CD14-positive monocyte (primary cell): Measurements from ENCODE around the gene MACROD2. TPM values are rescaled to one million over a fixed set of nuclear protein-coding genes. Genes with fewer than 3 reads are reported as not detected.

Source experiments
- DNase-seq, 3 donors: peaks; one replicate each; pipeline ENCODE4 v3.0.0-alpha.2; 2011 to 2022
- H2AFZ ChIP-seq: 2 replicates; pipeline ENCODE4 v1.6.0; 2012; ENCODE audit warnings: mild to moderate bottlenecking, low read depth, low read length, inconsistent platforms; ENCODE audit not compliant: insufficient read depth, poor library complexity, severe bottlenecking
- H3K27ac ChIP-seq, 2 donors: 1 replicate in 1 of 2; 2 replicates in 1 of 2; pipeline ENCODE4 v1.5.1; 2012 to 2013; ENCODE audit warnings: low read length in 2 of 2, control low read depth in 1 of 2, inconsistent platforms in 1 of 2, low read depth in 1 of 2, mild to moderate bottlenecking in 1 of 2
- H3K27me3 ChIP-seq, 2 donors: one replicate each; pipeline versions ENCODE4 v1.6.0 to v1.6.1; 2011 to 2013; ENCODE audit warnings: low read length in 2 of 2; ENCODE audit not compliant: control insufficient read depth in 2 of 2, insufficient read depth in 2 of 2
- H3K36me3 ChIP-seq, 2 donors: replicated peaks in 1 of 2; 1 replicate in 1 of 2; 2 replicates in 1 of 2; pipeline versions ENCODE4 v1.5.1 to v1.6.1; 2012 to 2013; ENCODE audit warnings: low read length in 2 of 2, control low read depth in 1 of 2, inconsistent platforms in 1 of 2, mild to moderate bottlenecking in 1 of 2; ENCODE audit not compliant: insufficient read depth in 2 of 2, control insufficient read depth in 1 of 2
- H3K4me1 ChIP-seq, 2 donors: 1 replicate in 1 of 2; 2 replicates in 1 of 2; pipeline versions ENCODE4 v1.5.1 to v1.6.1; 2012 to 2013; ENCODE audit warnings: low read length in 2 of 2, control low read depth in 1 of 2, inconsistent platforms in 1 of 2, mild to moderate bottlenecking in 1 of 2, moderate library complexity in 1 of 2; ENCODE audit not compliant: insufficient read depth in 2 of 2, control insufficient read depth in 1 of 2
- H3K4me2 ChIP-seq: replicated peaks from 2 replicates; pipeline ENCODE3; 2012; ENCODE audit warnings: low read length, moderate library complexity, mild to moderate bottlenecking; ENCODE audit not compliant: poor library complexity, severe bottlenecking; ENCODE audit errors: extremely low read depth
- H3K4me3 ChIP-seq, 3 experiments: fragments of 200-600 bp in 1 of 3; sonication (generic) in 1 of 3; replicated peaks in 1 of 3; 1 replicate in 2 of 3; 2 replicates in 1 of 3; pipeline ENCODE4 v1.5.1; 2011 to 2013; ENCODE audit warnings: low read length in 3 of 3, mild to moderate bottlenecking in 3 of 3, control low read depth in 2 of 3, low read depth in 2 of 3, inconsistent platforms in 1 of 3, moderate library complexity in 1 of 3
- H3K79me2 ChIP-seq: 2 replicates; pipeline ENCODE4 v1.6.0; 2012; ENCODE audit warnings: mild to moderate bottlenecking, control low read depth, inconsistent platforms, low read length, moderate library complexity; ENCODE audit not compliant: insufficient read depth
- H3K9ac ChIP-seq: 2 replicates; pipeline ENCODE4 v1.6.0; 2017; ENCODE audit warnings: low read length, mild to moderate bottlenecking; ENCODE audit not compliant: insufficient read depth, poor library complexity, severe bottlenecking
- H3K9me3 ChIP-seq, 2 donors: replicated peaks in 1 of 2; 1 replicate in 1 of 2; 2 replicates in 1 of 2; pipeline versions ENCODE4 v1.5.1 to v1.6.1; 2012 to 2013; ENCODE audit warnings: low read length in 2 of 2, control low read depth in 1 of 2; ENCODE audit not compliant: control insufficient read depth in 1 of 2, insufficient read depth in 1 of 2
- H4K20me1 ChIP-seq: 2 replicates; pipeline ENCODE4 v1.6.0; 2012; ENCODE audit warnings: mild to moderate bottlenecking, low read length, control low read depth, moderate library complexity; ENCODE audit not compliant: insufficient read depth
- H3K27ac Mint-ChIP-seq, 7 donors: one replicate each; pipeline ENCODE4 v1.8.0; 2020; ENCODE audit warnings: mild to moderate bottlenecking in 7 of 7, mixed read lengths in 7 of 7, moderate library complexity in 6 of 7, inconsistent platforms in 2 of 7
- H3K27me3 Mint-ChIP-seq, 3 donors: one replicate each; pipeline ENCODE4 v1.8.0; 2021 to 2022; ENCODE audit warnings: low read depth in 3 of 3, mild to moderate bottlenecking in 3 of 3, mixed read lengths in 3 of 3, moderate library complexity in 3 of 3, inconsistent platforms in 1 of 3
- H3K36me3 Mint-ChIP-seq, 2 donors: one replicate each; pipeline ENCODE4 v1.8.0; 2020; ENCODE audit warnings: mixed read lengths in 2 of 2, inconsistent platforms in 1 of 2, mild to moderate bottlenecking in 1 of 2
- H3K4me1 Mint-ChIP-seq: one replicate; pipeline ENCODE4 v1.8.0; 2020; ENCODE audit warnings: mild to moderate bottlenecking, mixed read lengths
- H3K4me3 Mint-ChIP-seq, 2 donors: one replicate each; pipeline ENCODE4 v1.8.0; 2020; ENCODE audit warnings: mild to moderate bottlenecking in 2 of 2, mixed read lengths in 2 of 2, moderate library complexity in 1 of 2
- H3K9me3 Mint-ChIP-seq, 7 donors: one replicate each; pipeline ENCODE4 v1.8.0; 2020 to 2022; ENCODE audit warnings: mixed read lengths in 7 of 7, mild to moderate bottlenecking in 6 of 7, moderate library complexity in 6 of 7, inconsistent platforms in 2 of 7
- CTCF ChIP-seq: fragments of 200-600 bp; IDR thresholded peaks from one replicate; pipeline ENCODE4 v1.8.0; 2022; ENCODE audit warnings: antibody characterized with exemption, mild to moderate bottlenecking
- WGBS: methylation state at CpG from one replicate; pipeline ENCODE4 v1.1.5; 2013; ENCODE audit warnings: missing lambda C conversion rate; ENCODE audit not compliant: insufficient coverage; 5-methylcytosine and 5-hydroxymethylcytosine counted together
- intact Hi-C, 2 donors: fragments of 100-400 bp; cut with micrococcal nuclease; formaldehyde crosslinking; loops; one replicate each; pipeline versions ENCODE4 v1.15.0 to v1.15.1; 2023
- polyA plus RNA-seq, 3 donors: library from polyadenylated mRNA; depleted of rRNA in 1 of 3; unstranded in 2 of 3; stranded (reverse) in 1 of 3; fragments of 300-500 nt in 2 of 3; fragments of >200 nt in 1 of 3; fragmentation: Illumina TruSeq in 2 of 3; gene quantifications; 1 replicate in 2 of 3; 2 replicates in 1 of 3; pipeline ENCODE4 v1.2.3, GENCODE V29; 2012 to 2021

The MACROD2 gene
- polyA plus RNA-seq, 3 donors = 0.23 TPM; not detected in 2

DNA sequence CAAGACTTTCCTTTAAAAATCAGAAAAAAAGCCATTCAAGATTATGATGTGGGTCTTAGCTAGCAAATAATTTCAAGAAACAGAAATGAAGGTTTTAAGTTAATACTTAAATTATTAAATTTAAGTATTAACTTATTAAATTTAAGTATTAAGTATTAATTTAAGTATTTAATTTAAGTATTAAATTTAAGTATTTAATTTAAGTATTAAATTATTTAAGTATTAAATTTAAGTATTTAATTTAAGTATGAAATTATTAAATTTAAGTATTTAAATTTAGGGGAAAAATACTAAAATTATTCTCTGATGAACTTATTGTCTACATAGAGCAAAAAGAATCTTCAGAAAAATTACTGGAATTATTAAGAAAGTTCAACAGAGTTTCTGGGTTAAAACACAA is 1171.4 kb downstream of the MACROD2 start:
- Histone ChIP-seq H2AFZ (no peak overlapping the region), H3K79me2 (no peaks in the 10 kb centered on the region), H3K4me2 (no peak overlapping the region), H3K4me1 (no peaks in the 10 kb centered on the region), H4K20me1 (no peaks in the 10 kb centered on the region), H3K9me3 (no peaks in the 10 kb centered on the region), H3K4me3 (no peak overlapping the region), H3K27ac (no peak overlapping the region), H3K36me3 (no peaks in the 10 kb centered on the region), H3K27me3 (no peaks in the 10 kb centered on the region), H3K9ac (no peak overlapping the region)
- no peak overlapping the region for H3K4me3 Mint-ChIP-seq
- H3K9me3 Mint-ChIP-seq = peaks cover 0 to 5% (median 0%) of the 10 kb centered on the region in 7 donors
- no peak for DNase-seq
- no peak overlapping the region for H3K27ac Mint-ChIP-seq
- peaks cover 7% of the 10 kb centered on the region for H3K4me1 Mint-ChIP-seq
- TF ChIP-seq CTCF = no peak
- intact Hi-C loops = no loop called here
- H3K36me3 Mint-ChIP-seq = no peaks in the 10 kb centered on the region
- peaks cover 0 to 2% (median 0%) of the 10 kb centered on the region in 3 donors for H3K27me3 Mint-ChIP-seq

DNA sequence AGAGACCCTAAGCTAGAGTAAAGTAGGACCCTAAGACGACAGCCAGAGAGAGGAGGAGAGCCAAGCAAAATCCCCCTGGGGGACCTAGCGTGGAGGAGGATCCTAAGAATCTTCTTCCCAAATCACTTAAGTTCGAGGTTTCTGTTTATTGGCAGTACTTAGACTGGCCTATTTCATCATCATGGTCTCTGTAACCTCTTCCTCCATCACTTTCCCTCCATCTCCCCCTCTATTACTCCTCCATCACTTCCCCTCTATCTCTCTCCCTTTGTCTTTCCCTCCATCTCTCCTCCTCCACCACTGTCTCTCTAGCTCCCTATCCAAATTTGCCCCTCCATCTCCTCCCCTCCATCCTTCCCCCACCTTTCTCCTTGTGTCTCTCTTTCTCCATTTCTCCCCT is 1175.7 kb downstream of the MACROD2 start:
- Histone ChIP-seq H3K9me3 (peaks cover 6% of the 10 kb centered on the region in 2 donors), H3K27me3 (no peaks in the 10 kb centered on the region), H3K79me2 (no peaks in the 10 kb centered on the region), H3K36me3 (no peaks in the 10 kb centered on the region), H4K20me1 (no peaks in the 10 kb centered on the region), H3K4me2 (no peak overlapping the region), H3K4me1 (no peaks in the 10 kb centered on the region), H3K4me3 (no peak overlapping the region), H3K9ac (no peak overlapping the region), H2AFZ (no peak overlapping the region), H3K27ac (no peak overlapping the region)
- Mint-ChIP-seq H3K4me1 (no peaks in the 10 kb centered on the region), H3K4me3 (no peak overlapping the region), H3K9me3 (peaks cover 1 to 9% (median 2%) of the 10 kb centered on the region in 7 donors), H3K36me3 (no peaks in the 10 kb centered on the region), H3K27me3 (no peaks in the 10 kb centered on the region), H3K27ac (peak overlapping the region in 1 of 7 donors; percentile 42)
- TF ChIP-seq CTCF = no peak
- intact Hi-C loops = no loop called here
- 65% methylated on average over 3 of the region's 3 CpGs for WGBS
- no peak for DNase-seq
